GM21447 (cell line): Measurements from ENCODE around the gene POP5.
A peak's percentile ranks its signal among the peaks of the same experiment; 100 is the strongest.
"Not testable (repeated sequence)": the region's sequence is repeated elsewhere in the genome, so short reads cannot be mapped to it uniquely, and the experiment has no call there.

ENCODE experiments used
- ATAC-seq: cut with Tn5 transposase; IDR thresholded peaks from one replicate; pipeline ENCODE4 v1.9.1; 2021; ENCODE audit not compliant: unreplicated experiment

The POP5 gene

DNA sequence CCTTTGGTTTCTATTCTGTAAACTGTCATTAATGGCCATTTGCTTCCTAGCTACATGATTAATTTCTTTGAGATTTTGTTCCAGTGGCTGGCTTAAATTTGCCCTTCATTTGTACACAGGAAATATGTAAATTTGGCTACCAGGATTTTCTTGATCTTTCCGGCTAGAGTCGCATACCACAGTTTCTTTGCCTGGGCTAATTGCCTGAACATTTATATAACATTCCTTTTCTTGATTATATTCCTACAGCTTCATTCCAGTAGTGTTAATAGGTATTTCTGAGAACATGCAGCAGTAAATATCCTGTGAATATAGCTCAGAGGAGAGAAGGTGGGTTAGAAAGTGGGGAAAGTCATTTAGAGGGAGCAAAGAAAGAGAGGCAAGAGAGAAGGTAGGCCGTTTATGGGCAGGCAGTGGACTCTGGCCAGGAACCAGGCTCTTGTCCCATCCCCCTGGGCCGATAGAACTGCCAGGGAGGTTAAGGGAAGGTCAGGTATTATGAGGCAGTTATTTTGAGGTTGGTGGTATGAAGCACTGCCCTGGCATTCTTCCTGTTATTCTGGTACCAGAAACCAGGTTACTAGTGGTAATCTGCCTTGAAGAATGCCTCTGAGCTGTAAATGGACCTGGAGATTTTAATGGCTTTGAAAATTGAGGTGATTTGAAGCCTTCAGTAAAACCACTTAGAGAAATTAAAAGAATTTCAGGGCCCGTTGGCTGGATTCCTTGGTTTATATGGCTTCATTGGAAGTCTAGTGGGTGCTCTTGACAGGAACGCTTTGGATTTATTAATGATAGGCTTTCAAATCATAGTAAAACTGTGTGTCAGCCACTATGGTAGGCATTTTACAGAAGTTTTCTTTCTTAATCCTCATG is 42.7 kb downstream of the POP5 start:
- ATAC-seq, result no peak

DNA sequence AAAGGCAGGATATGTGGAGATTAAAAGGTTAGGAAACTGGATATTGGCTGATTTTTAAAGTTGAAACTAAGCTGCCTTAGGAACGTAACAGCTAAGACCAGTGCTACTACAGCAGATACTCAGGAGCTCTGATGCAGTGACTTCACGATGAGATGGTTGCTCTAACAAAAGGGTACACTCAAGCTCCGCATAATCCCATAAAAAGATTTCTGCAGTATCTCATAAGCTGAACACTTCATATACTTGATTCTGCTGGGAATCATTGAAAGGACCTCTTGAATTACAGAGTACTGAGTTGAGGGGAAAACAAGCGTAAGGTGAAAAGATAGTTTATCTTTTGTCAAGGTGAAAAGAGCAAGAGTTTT is 43.4 kb downstream of the POP5 start:
- no peak for ATAC-seq

DNA sequence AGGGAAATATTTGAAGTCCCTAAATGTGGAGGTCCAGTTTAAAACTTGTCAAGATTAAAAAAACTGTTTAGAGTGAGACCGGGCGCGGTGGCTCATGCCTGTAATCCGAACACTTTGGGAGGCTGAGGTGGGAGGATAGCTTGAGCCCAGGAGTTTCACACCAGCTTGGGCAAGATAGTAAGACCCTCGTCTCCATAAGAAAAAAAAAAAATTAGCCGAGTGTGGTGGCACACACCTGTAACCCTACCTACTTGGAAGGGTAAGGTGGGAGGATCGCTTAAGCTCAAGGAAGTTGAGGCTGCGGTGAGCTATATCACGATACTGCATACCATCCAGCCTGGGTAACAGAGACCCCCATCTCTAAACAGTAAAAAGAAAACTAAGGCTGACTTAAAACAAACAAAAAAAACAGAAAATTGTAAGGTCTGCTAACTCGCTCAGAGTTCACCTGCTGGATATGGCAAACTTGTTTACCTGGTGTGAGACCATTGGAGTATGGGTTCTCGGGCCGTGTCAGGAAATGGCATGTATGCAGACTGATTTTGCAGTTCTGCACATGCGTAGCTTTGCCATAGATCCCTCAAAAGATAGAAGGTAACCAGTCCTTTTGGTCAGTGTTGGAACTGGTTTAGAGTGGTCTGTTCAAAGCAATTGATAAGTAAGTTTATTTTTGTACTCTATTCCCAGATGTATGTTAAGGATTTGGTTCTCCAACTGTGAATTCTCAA is 45.0 kb downstream of the POP5 start:
- no peak for ATAC-seq

DNA sequence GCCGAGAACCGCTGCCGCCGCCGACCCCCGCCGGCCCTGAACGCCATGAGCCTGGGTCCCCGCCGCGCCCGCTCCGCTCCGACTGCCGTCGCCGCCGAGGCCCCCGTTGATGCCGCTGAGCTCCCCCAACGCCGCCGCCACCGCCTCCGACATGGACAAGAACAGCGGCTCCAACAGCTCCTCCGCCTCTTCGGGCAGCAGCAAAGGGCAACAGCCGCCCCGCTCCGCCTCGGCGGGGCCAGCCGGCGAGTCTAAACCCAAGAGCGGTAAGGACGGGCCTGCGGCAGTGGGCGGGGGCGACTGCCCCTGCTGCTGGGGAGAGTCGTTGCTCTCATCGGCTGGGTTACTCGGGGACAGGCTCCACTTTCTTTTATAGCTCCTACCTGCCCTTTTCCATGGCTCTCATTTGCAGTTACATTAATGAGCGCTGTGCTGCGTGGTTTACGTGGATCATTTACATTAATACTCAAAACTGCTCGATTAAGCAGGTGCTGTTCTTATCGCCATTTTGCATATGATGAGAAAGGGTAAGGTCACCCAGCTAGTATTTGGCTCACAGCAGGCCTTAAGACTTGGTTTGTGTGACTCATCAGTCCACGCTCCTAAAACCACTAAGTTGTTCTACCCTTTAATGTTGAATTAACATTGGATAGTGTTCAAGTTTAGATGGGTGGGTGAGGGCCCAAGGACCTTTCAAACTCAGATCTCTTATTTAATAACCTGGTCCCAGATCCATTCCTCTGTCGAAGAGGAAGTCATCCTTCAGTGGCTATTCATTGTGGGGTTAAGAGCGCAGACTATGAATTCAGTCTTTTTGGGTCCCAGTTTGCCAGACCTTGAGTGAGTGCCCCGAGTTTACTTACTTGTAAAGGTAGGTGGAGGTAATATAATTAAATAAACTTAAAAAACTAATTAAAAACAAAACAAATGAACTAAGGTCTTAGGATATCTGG is 46.2 kb downstream of the POP5 start:
- ATAC-seq, result peak; percentile 31

DNA sequence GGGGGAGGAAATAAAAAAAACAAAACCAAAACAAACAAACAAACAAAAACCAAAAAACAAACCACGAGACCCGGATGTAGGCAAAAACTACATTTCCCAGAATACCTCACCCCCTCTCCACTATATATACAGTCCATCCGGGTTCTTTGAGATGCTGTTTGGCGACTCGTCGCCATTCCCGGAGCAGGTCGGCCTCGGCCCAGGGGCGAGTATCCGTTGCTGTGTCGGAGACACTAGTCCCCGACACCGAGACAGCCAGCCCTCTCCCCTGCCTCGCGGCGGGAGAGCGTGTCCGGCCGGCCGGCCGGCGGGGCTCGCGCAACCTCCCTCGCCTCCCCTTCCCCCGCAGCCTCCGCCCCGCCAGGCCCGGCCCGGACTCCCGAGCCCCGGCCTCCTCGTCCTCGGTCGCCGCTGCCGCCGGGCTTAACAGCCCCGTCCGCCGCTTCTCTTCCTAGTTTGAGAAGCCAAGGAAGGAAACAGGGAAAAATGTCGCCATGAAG is 46.9 kb downstream of the POP5 start, which contains the start of gene RNF10:
Gene RNF10, plus strand, starts transcription at position 154 of the 500 bp plus-strand sequence. CDS start 456 bp downstream, outside the sequence.
- ATAC-seq, result peak; percentile 70

DNA sequence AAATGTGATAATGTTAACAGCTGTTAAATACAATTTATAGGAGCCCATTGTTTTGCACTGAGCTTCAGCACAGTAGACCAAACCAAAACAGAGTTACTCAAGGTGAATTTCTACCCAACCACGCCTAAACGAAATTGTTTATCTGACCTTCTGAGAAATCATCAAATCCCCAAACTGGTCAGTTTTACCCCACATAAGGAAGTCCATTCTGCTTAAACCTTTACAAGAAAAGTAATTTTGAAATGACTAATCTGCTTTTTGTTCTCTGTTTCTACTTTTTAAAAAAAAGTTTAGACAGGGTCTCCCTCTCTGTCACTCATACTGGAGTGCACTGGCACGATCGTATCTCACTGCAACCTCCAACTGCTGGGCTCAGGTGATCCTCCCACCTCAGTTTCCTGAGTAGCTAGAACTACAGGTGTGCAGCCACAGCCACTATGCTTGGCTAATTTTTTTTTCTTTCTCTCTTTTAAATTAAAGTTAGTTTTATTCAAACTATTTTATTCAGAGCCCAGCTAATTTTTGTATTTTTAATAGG is 48.4 kb downstream of the POP5 start:
- ATAC-seq, result no peak

DNA sequence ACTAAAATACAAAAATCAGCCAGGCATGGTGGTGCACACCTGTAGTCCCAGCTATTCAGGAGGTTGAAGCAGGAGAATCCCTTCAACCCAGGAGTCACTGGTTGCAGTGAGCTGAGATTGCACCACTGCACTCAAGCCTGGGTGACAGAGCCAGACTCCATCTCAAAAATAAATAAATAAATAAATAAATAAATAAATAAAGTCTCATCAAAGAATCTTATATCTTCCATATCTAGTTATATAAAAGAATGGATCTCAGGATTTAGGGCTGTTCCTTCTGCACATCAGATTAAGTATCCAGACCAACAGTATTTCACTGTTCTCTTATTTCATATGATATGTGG is 50.8 kb downstream of the POP5 start:
- ATAC-seq, result not testable (repeated sequence)

DNA sequence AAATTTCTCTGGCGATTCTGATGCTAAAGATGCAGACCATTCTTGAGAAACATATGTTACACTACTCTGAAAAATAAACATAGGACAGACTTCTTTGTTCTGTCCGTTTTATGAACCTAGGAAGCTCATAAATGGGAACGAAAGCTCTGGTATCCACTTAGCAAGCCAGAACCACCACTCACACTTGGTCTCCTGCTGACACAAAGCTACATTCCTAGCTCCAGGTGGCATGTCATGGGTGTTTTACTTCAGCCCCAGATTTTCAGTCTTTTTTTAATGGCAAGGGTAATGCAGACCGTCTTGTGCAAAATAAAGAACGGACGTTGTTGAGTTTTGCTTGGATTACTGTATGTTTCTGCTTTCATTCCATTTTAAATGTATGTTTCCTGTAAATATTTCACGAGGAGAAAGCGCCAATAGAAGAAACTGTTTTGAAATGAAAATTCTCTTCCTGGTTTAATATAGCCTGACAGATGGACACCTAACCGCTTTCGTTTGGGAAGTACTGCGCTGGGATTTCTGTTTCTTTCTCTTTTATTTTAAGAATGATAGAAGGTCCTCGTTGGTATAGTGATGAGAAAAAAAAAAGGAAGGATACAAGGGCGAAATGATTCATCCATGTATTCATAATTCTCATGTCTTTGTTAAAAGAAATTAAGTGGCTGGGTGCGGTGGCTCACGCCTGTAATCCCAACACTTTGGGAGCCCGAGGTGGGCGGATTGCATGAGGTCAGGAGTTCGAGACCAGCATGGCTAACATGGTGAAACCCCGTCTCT is 51.4 kb downstream of the POP5 start:
- no peak for ATAC-seq

DNA sequence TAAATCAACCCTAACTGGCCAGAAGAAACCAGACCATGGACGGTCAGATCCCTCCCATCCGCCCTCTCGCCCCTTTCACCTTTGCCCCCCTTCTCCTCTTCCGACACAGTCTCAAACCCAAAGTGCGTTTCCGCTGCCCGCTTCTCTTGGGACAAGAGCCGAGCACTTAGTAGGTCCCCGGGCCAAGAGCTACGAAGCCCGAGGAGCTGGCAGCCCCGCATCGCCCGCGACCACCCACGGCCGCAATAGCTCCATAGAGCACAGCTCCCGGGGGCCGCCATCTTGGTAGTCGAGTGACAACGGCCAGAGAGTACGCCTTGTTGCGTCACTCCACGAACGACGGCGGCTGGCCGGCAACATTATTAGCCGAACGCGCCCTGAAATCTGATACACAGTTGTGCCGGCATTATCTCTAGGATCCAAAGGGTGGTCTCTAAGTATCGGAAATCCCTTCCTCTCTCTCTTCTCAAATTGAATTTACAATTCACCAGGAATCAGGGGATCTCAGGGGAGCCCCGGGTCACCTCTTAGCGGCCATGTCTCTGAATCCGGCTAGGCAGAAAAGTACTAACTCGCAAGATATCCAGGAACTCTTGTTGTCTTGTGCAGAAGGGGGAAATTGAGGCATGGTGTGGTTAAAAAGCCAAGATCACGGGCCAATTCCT is 52.2 kb downstream of the POP5 start, which contains the start of gene COQ5:
Gene COQ5, minus strand, starts transcription at position 298 of the 665 bp plus-strand sequence. Its CDS starts 17 bp downstream, at position 281.
- peak; percentile 83 for ATAC-seq
